ENCODE results near the gene PCYOX1L.

PCYOX1L gene

DNA sequence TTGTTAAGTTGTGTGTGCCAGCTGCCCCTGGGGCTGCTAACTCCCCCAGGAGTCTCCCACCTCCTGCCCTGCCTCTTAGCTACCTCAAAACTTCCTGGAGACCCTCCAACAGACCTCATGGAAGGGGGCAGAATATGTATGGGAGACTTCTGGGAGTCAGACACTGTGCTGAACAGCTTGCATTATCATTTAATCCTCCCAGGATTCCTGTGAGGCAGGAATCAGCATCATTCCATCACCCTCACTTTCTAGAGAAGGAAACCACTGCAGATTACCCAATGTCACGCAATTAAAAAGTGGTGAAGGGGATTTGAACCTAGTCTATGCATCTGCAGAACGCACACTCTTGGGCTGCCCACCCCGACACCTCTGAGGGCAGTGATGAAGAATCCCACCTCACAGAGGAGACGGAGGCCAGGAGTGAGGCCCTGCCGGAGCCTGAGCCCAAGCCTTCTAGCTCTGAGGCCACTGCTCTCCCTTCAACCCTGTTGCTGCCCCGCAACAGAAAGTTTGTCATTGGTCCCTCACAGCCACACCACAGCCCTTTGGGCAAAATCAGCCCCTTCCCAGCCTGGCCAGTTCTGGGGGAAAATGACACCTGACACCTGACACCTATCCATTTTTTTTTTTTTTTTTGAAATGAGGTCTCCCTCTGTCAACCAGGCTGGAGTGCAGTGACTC is 51.6 kb downstream of the PCYOX1L start:
- DNase-seq: no peak

- DNase-seq: no peak
Measured at GRCh38 chr5:149410071-149410470, 52.2 kb downstream of the PCYOX1L start.

GRCh38 chr5:149410721-149411432 is 53.0 kb downstream of the PCYOX1L start:
- no peak for DNase-seq

DNA sequence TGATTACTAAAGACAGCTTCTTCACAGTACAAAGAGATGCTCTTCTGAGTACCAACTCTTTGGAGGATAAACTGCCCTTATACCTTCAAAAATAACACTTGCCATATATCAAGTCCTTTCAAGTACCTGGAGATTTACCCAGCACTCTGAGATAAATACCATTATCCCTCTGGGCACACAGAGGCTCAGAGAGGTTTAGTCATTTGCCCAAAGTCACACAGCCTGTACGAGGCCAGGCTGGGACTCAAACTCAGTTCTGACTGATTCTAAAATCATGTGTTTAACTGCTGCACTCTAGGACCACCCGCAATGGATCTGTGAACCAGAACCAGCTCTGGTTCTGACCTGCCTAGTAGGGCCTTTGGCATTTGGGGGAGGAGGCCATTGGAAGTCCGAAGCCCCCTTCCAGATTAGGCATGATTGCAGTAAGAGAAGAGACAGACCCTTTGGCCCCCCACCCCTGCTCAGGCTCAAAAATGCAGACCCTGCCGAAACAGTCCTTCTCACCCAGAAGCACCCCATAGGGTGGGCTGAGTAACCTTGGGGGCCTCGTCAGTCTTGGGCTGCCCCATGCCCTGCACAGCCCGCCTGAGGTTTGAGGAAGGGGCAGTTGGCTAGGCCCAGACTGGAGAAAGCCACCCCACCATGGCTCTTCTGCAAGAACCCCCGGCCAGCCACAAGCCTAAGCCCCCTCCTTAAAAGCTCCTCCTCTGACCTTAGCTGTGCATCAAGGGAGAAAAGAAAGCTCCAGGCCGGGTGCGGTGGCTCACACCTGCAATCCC is 54.1 kb downstream of the PCYOX1L start:
- no peak for DNase-seq

DNA sequence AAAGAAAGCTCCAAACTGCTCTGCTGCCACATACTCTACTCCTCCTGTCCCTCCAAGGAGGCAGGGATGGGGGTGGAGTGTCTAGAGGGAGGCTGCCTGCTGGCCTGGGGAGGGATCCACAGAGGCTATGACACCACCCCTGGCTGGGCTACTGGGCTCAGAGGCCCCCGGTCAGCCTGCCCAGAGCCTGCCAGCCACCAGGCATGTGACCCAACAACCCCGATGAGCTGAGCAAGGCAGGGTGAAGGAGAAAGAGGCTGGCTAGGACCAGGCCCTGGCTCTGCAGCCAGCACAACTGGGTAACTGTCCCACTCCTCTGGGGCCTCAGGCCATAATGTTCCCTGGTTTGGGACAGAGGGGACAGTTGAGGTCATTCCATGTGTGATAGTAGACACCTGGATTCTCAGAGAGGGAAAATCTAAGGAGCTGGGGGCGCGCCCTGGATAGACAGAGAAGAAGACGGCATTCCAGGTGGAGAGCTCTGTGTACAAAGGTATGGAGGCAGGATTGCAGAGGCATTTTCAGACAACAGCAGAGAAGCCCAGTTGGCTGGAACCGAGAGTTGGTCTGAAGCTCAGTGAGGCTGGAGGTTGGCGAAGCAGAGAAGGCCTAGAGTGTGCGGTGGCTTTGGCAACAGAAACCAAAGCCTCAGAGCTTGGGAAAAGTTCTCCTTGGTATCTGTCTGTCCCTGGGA is 55.1 kb downstream of the PCYOX1L start:
- no peak for DNase-seq

- no peak for DNase-seq
Measured at GRCh38 chr5:149413477-149414210, 55.8 kb downstream of the PCYOX1L start.

- no peak for DNase-seq
Measured at GRCh38 chr5:149414405-149415065, 56.7 kb downstream of the PCYOX1L start.

DNA sequence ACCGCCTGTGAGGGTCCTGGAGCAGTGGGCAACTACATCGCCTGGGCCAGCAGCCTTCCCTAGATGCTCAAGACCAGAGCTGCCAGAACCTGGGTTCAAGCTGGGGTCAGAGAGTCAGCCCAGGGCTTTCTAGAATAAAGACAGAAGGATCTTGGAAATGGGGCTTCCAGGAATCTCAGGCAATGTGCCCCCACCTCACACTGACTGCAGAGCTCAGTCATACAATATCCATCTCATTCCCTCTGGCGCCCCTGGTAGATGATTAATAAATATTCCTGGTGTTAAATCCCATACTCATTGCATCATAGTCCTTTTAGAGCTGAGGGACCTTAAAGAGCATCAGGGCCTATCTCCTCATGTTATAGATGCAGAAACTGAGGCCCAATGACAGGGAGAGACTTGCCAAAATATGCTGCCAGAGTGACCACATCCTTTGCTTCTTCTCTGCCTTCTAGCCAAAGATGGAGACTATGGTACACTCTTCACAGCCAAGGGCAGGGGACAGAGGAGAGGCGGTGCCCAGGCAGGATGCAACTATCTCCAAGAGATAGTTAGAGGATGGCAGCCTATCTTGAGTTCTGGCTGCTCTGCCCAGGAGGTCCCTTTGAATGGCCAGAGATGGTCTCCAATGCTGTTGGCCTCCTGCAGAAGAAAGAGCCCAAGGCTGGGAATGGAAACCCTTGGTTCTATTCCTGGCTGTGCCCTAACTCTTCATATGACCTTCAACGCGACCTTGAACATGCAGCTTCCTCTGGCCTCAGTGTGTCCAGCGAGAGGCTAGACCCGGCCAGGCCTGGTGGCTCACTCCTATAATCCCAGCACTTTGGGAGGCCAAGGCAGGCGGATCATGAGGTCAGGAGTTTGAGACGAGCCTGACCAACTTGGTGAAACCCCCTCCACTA is 57.5 kb downstream of the PCYOX1L start:
- no peak for DNase-seq

DNA sequence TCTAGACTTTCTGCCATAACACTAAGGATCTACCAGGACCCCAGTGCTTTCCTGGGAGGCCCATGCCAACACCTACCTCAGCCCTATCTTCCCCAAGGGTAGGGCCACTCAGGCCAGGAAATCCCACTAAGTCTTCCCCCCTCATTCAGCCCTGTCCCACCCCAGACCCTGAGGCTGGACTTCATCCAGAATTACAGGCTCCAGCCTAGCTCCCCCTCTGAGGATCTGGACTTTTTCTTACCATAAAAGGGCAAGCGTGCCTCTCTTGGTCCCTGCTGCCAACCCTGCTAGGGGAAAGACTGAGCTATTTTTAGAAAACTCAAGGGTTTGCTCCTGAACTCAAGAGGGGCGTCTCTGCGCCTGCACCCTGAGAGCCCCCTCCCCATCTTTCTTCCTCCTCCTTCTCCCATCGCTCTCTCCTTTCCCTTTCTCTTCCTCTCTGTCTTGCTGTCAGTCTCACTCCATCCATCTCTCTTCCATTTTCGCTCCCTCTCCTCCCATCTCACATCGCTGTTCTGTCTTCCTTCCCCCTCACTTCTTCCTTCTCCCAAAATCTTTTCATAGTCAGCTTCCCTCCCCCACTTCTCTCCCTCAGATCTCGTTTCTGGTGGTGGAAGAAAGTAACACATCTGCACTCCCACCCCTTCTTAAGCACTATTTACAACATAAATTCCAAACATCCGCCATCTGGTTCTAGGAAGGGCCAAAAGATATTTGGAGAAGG is 59.3 kb downstream of the PCYOX1L start:
- DNase-seq: no peak

- no peak for DNase-seq
Measured at GRCh38 chr5:149417711-149418368, 60.0 kb downstream of the PCYOX1L start.

GRCh38 chr5:149418910-149419531 is 61.2 kb downstream of the PCYOX1L start:
- no peak for DNase-seq

Data from NCI-H1417 treated with DMSO at 0.1 percent for 48 hours (cell line).